Sigmoid colon (tissue), 4 donors: ENCODE measurements around the gene IL18.

Experiments
- EP300 ChIP-seq, 4 donors: sonication (generic); formaldehyde crosslinking; IDR thresholded peaks; one replicate each; pipeline ENCODE4 v1.6.1; 2017; ENCODE audit warnings: antibody characterized with exemption in 4 of 4
- POLR2A ChIP-seq, 2 donors: fragments of 450-650 bp; IDR thresholded peaks; one replicate each; pipeline ENCODE4 v1.6.1; 2016; ENCODE audit warnings: antibody characterized with exemption in 2 of 2, mild to moderate bottlenecking in 2 of 2, moderate library complexity in 2 of 2
- POLR2AphosphoS5 ChIP-seq, 4 donors: sonication (generic); formaldehyde crosslinking; IDR thresholded peaks; one replicate each; pipeline ENCODE4 v1.6.1; 2017; ENCODE audit warnings: antibody characterized with exemption in 4 of 4
- TF ChIP-seq, protein P1 (sequence below), 4 experiments: fragments of 450-650 bp in 3 of 4; fragments of 200-600 bp in 1 of 4; IDR thresholded peaks; one replicate each; pipeline ENCODE4 v1.5.1; 2016 to 2019; ENCODE audit warnings: antibody characterized with exemption in 4 of 4, mild to moderate bottlenecking in 3 of 4, moderate library complexity in 2 of 4

DNA sequence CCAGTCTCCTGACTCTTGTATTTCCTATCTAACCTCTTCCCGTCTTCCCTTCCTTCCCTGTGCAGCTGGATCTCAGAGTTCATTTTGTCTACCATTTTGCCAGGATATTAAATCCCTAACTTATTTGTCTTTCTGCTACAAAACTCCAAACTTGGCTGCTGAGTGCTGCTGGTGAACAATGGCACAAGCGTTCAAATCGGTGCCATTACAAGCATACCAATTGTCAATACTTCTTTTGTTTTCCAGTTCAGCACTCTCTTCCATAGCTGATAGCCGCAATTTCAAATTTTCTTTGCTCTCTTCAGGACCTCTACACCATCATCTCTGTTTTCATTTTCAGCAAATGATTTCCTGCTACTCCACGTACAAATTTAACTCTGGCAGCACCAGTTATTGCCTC lies 13.4 kb downstream of the IL18 start:
- TF ChIP-seq, protein P1, sequence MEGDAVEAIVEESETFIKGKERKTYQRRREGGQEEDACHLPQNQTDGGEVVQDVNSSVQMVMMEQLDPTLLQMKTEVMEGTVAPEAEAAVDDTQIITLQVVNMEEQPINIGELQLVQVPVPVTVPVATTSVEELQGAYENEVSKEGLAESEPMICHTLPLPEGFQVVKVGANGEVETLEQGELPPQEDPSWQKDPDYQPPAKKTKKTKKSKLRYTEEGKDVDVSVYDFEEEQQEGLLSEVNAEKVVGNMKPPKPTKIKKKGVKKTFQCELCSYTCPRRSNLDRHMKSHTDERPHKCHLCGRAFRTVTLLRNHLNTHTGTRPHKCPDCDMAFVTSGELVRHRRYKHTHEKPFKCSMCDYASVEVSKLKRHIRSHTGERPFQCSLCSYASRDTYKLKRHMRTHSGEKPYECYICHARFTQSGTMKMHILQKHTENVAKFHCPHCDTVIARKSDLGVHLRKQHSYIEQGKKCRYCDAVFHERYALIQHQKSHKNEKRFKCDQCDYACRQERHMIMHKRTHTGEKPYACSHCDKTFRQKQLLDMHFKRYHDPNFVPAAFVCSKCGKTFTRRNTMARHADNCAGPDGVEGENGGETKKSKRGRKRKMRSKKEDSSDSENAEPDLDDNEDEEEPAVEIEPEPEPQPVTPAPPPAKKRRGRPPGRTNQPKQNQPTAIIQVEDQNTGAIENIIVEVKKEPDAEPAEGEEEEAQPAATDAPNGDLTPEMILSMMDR (IDR thresholded peaks at IDR 0.05), result no peak
- TF ChIP-seq POLR2AphosphoS5 (IDR thresholded peaks at IDR 0.05) (no peak), EP300 (IDR thresholded peaks at IDR 0.05) (no peak), POLR2A (IDR thresholded peaks at IDR 0.05) (no peak)
